GM21737 (cell line): Measurements from ENCODE around the gene CBL.

Source experiments
- ATAC-seq: cut with Tn5 transposase; IDR thresholded peaks from one replicate; pipeline ENCODE4 v1.9.1; 2021; ENCODE audit warnings: mild to moderate bottlenecking, moderate library complexity; ENCODE audit not compliant: unreplicated experiment

Gene CBL

GRCh38 chr11:119320776-119321524 is 114.8 kb downstream of the CBL start:
- ATAC-seq: peak; percentile 52

GRCh38 chr11:119322360-119322739 is 116.2 kb downstream of the CBL start:
- ATAC-seq: no peak

- no peak for ATAC-seq
These were observed 116.9 kb downstream of the CBL start for GRCh38 chr11:119322921-119323531.

- no peak for ATAC-seq
These were observed 117.4 kb downstream of the CBL start for GRCh38 chr11:119323532-119324033.

- no peak for ATAC-seq
These were observed 118.0 kb downstream of the CBL start for GRCh38 chr11:119324189-119324588.

GRCh38 chr11:119329320-119329719 is 123.2 kb downstream of the CBL start:
- ATAC-seq: no peak

GRCh38 chr11:119330237-119330636 is 124.1 kb downstream of the CBL start:
- no peak for ATAC-seq

GRCh38 chr11:119332111-119332765 is 126.1 kb downstream of the CBL start:
- ATAC-seq: no peak

- ATAC-seq: peak; percentile 92
These were observed 128.2 kb downstream of the CBL start, which contains the start of gene RNF26 for GRCh38 chr11:119334174-119334930. Gene RNF26, plus strand, starts transcription at chr11:119334527. Its CDS starts 596 bp downstream, at chr11:119335123.

GRCh38 chr11:119335091-119335654 is 129.0 kb downstream of the CBL start:
- ATAC-seq: no peak

- ATAC-seq: no peak
These were observed 129.8 kb downstream of the CBL start for GRCh38 chr11:119335655-119336543.

- no peak for ATAC-seq
These were observed 130.8 kb downstream of the CBL start for GRCh38 chr11:119336744-119337469.

GRCh38 chr11:119337581-119338317 is 131.6 kb downstream of the CBL start:
- ATAC-seq: no peak

GRCh38 chr11:119338318-119338890 is 132.3 kb downstream of the CBL start:
- no peak for ATAC-seq

- no peak for ATAC-seq
These were observed 132.9 kb downstream of the CBL start for GRCh38 chr11:119338965-119339588.

GRCh38 chr11:119339589-119340334 is 133.6 kb downstream of the CBL start:
- ATAC-seq: no peak
